Small intestine (tissue), 7 donors: ENCODE measurements around the gene ARL5C. TPM values are rescaled to one million over a fixed set of nuclear protein-coding genes. Genes with fewer than 3 reads are reported as not detected.

Experiments
- DNase-seq, 2 donors: peaks; one replicate each; pipeline versions ENCODE4 v3.0.0 to v3.0.0-alpha.2; 2013
- FAIRE-seq: peaks from 2 replicates; lab custom pipeline; 2012; peaks lifted over from hg19 to GRCh38; lab: Jason Lieb, UNC
- H3K27ac ChIP-seq, 3 donors: one replicate each; pipeline ENCODE4 v1.5.1; 2013; ENCODE audit warnings: low read length in 2 of 3, mild to moderate bottlenecking in 2 of 3, control low read depth in 1 of 3, inconsistent platforms in 1 of 3, low read depth in 1 of 3, moderate library complexity in 1 of 3
- H3K27me3 ChIP-seq, 3 donors: one replicate each; pipeline ENCODE4 v1.6.1; 2013; ENCODE audit warnings: low read length in 3 of 3, inconsistent platforms in 1 of 3; ENCODE audit not compliant: control insufficient read depth in 3 of 3, insufficient read depth in 3 of 3
- H3K36me3 ChIP-seq, 3 donors: one replicate each; pipeline ENCODE4 v1.6.1; 2013; ENCODE audit warnings: low read length in 3 of 3, inconsistent platforms in 1 of 3, low read depth in 1 of 3, mild to moderate bottlenecking in 1 of 3, moderate library complexity in 1 of 3; ENCODE audit not compliant: control insufficient read depth in 3 of 3, insufficient read depth in 2 of 3
- H3K4me1 ChIP-seq, 3 donors: one replicate each; pipeline ENCODE4 v1.6.1; 2013; ENCODE audit warnings: low read length in 2 of 3, inconsistent platforms in 1 of 3, low read depth in 1 of 3, mild to moderate bottlenecking in 1 of 3, moderate library complexity in 1 of 3; ENCODE audit not compliant: control insufficient read depth in 3 of 3, insufficient read depth in 2 of 3
- H3K4me3 ChIP-seq, 3 donors: one replicate each; pipeline ENCODE4 v1.5.1; 2013; ENCODE audit warnings: low read length in 3 of 3, control low read depth in 1 of 3, inconsistent platforms in 1 of 3, low read depth in 1 of 3, mild to moderate bottlenecking in 1 of 3, moderate library complexity in 1 of 3
- H3K9me3 ChIP-seq, 2 donors: one replicate each; pipeline ENCODE4 v1.6.1; 2013; ENCODE audit warnings: low read depth in 1 of 2, low read length in 1 of 2; ENCODE audit not compliant: control insufficient read depth in 2 of 2, insufficient read depth in 1 of 2
- WGBS, 3 donors: extraction: QIAGEN DNeasy Blood & Tissue Kit; methylation state at CpG; one replicate each; pipeline ENCODE4 v1.1.7; 2013; 5-methylcytosine and 5-hydroxymethylcytosine counted together
- polyA plus RNA-seq, 4 donors: library from polyadenylated mRNA; stranded (reverse) in 3 of 4; unstranded in 1 of 4; fragments of 200-250 nt in 3 of 4; fragments of 120-200 nt in 1 of 4; gene quantifications; one replicate each; pipeline versions ENCODE4 v1.2.1 to v1.2.3, GENCODE V29; 2013
- donor health status: healthy with polysubstance abuse.
- donor health status: control.
- donor health status: control.
- donor health status: Bipolar disorder and iron deficiency.
- donor health status: healthy.

ARL5C gene
- polyA plus RNA-seq, 4 donors: 0.06 TPM; not detected in 3

GRCh38 chr17:39177256-39177655 lies 11.3 kb upstream of the ARL5C start:
- Histone ChIP-seq H3K4me1 (peaks cover 0 to 8% (median 0%) of the 10 kb centered on the region in 3 donors), H3K9me3 (no peaks in the 10 kb centered on the region), H3K27ac (no peak overlapping the region), H3K27me3 (peaks cover 0 to 2% (median 0%) of the 10 kb centered on the region in 3 donors), H3K4me3 (no peak overlapping the region), H3K36me3 (peaks cover 0 to 22% (median 0%) of the 10 kb centered on the region in 3 donors)
- WGBS, 3 donors: 93 to 97% (median 96%) methylated on average over 12 of the region's 12 CpGs
- FAIRE-seq (no peak), DNase-seq (no peak)

- no peak overlapping the region for H3K4me3 ChIP-seq
- 15 to 58% (median 40%) methylated on average over 10 of the region's 10 CpGs for WGBS, 3 donors
- DNase-seq (peak in 1 of 2 donors; percentile 86), FAIRE-seq (no peak)
- no peak overlapping the region for H3K27ac ChIP-seq
- H3K4me1 ChIP-seq: peaks cover 0 to 8% (median 0%) of the 10 kb centered on the region in 3 donors
- no peaks in the 10 kb centered on the region for H3K9me3 ChIP-seq
- H3K27me3 ChIP-seq: peaks cover 0 to 2% (median 0%) of the 10 kb centered on the region in 3 donors
- peaks cover 0 to 19% (median 0%) of the 10 kb centered on the region in 3 donors for H3K36me3 ChIP-seq
Measured at GRCh38 chr17:39175695-39176093, 9.7 kb upstream of the ARL5C start.

- 37 to 51% (median 43%) methylated on average over 34 to 35 of the region's 35 CpGs for WGBS, 3 donors
- FAIRE-seq: no peak
Measured at GRCh38 chr17:39174920-39175694, 9.1 kb upstream of the ARL5C start.

GRCh38 chr17:39173526-39174274 lies 7.7 kb upstream of the ARL5C start:
- DNase-seq (no peak), FAIRE-seq (no peak)
- no peak overlapping the region for H3K4me3 ChIP-seq
- H3K4me1 ChIP-seq: peaks cover 0 to 8% (median 0%) of the 10 kb centered on the region in 3 donors
- no peaks in the 10 kb centered on the region for H3K9me3 ChIP-seq
- 53 to 63% (median 58%) methylated on average over 10 of the region's 10 CpGs for WGBS, 3 donors
- peaks cover 0 to 19% (median 0%) of the 10 kb centered on the region in 3 donors for H3K36me3 ChIP-seq
- no peak overlapping the region for H3K27ac ChIP-seq
- H3K27me3 ChIP-seq: peaks cover 0 to 6% (median 0%) of the 10 kb centered on the region in 3 donors

More at GRCh38 chr17:39174920-39175694, 9.1 kb upstream of the ARL5C start:
- peak; percentile 56 to 78 for DNase-seq
- Histone ChIP-seq H3K27ac (no peak overlapping the region), H3K4me1 (peaks cover 0 to 8% (median 0%) of the 10 kb centered on the region in 3 donors), H3K27me3 (peaks cover 0 to 2% (median 0%) of the 10 kb centered on the region in 3 donors), H3K36me3 (peaks cover 0 to 19% (median 0%) of the 10 kb centered on the region in 3 donors), H3K4me3 (no peak overlapping the region), H3K9me3 (no peaks in the 10 kb centered on the region)

GRCh38 chr17:39173080-39173479 lies 7.1 kb upstream of the ARL5C start:
- DNase-seq (no peak), FAIRE-seq (no peak)
- H3K36me3 ChIP-seq: peaks cover 0 to 19% (median 0%) of the 10 kb centered on the region in 3 donors
- H3K4me1 ChIP-seq: peaks cover 0 to 6% (median 0%) of the 10 kb centered on the region in 3 donors
- peaks cover 0 to 6% (median 0%) of the 10 kb centered on the region in 3 donors for H3K27me3 ChIP-seq
- no peak overlapping the region for H3K4me3 ChIP-seq
- H3K27ac ChIP-seq: no peak overlapping the region
- 60 to 80% (median 71%) methylated on average over 5 of the region's 5 CpGs for WGBS, 3 donors
- no peaks in the 10 kb centered on the region for H3K9me3 ChIP-seq

- peaks cover 0 to 9% (median 0%) of the 10 kb centered on the region in 3 donors for H3K27me3 ChIP-seq
- no peak overlapping the region for H3K4me3 ChIP-seq
- no peak overlapping the region for H3K27ac ChIP-seq
- no peaks in the 10 kb centered on the region for H3K9me3 ChIP-seq
- H3K36me3 ChIP-seq: peaks cover 0 to 8% (median 0%) of the 10 kb centered on the region in 3 donors
- H3K4me1 ChIP-seq: peaks cover 0 to 4% (median 0%) of the 10 kb centered on the region in 3 donors
- 64 to 77% (median 65%) methylated on average over 5 of the region's 5 CpGs for WGBS, 3 donors
- DNase-seq: no peak
- no peak for FAIRE-seq
Measured at GRCh38 chr17:39171933-39172332, 6.0 kb upstream of the ARL5C start.

GRCh38 chr17:39170558-39170957 lies 4.6 kb upstream of the ARL5C start:
- H3K27ac ChIP-seq: no peak overlapping the region
- 66 to 72% (median 72%) methylated on average over 6 of the region's 6 CpGs for WGBS, 3 donors
- FAIRE-seq (no peak), DNase-seq (no peak)
- peaks cover 0 to 5% (median 0%) of the 10 kb centered on the region in 3 donors for H3K4me1 ChIP-seq
- H3K4me3 ChIP-seq: no peak overlapping the region
- H3K9me3 ChIP-seq: no peaks in the 10 kb centered on the region
- H3K36me3 ChIP-seq: peaks cover 0 to 7% (median 0%) of the 10 kb centered on the region in 3 donors
- H3K27me3 ChIP-seq: peaks cover 0 to 23% (median 3%) of the 10 kb centered on the region in 3 donors

GRCh38 chr17:39170109-39170508 lies 4.1 kb upstream of the ARL5C start:
- peaks cover 0 to 4% (median 0%) of the 10 kb centered on the region in 3 donors for H3K36me3 ChIP-seq
- H3K27ac ChIP-seq: no peak overlapping the region
- H3K27me3 ChIP-seq: peaks cover 0 to 27% (median 4%) of the 10 kb centered on the region in 3 donors
- DNase-seq (no peak), FAIRE-seq (no peak)
- H3K4me3 ChIP-seq: no peak overlapping the region
- 40 to 51% (median 45%) methylated on average over 4 of the region's 4 CpGs for WGBS, 3 donors
- H3K4me1 ChIP-seq: peaks cover 0 to 7% (median 0%) of the 10 kb centered on the region in 3 donors
- H3K9me3 ChIP-seq: no peaks in the 10 kb centered on the region
